SK-N-MC (cell line): Measurements from ENCODE around the gene FCSK.

Source experiments
- EZH2 ChIP-seq: fragments of 200-600 bp; sonication (generic); IDR thresholded peaks from one replicate; pipeline ENCODE4 v1.6.1; 2017; ENCODE audit warnings: antibody characterized with exemption
- FOXP2 ChIP-seq: optimal IDR thresholded peaks from 2 replicates; pipeline ENCODE3; 2011; ENCODE audit warnings: mild to moderate bottlenecking, moderate library complexity; ENCODE audit not compliant: insufficient read depth; ENCODE audit errors: extremely low read length, control extremely low read depth
- POLR2AphosphoS5 ChIP-seq: IDR thresholded peaks from 2 replicates; pipeline ENCODE4 v1.6.1; 2012; ENCODE audit warnings: mild to moderate bottlenecking, low read depth, low read length, borderline replicate concordance

GRCh38 chr16:70438585-70438968 is 15.8 kb upstream of the FCSK start:
- no peak for TF ChIP-seq EZH2
- no peak for TF ChIP-seq POLR2AphosphoS5
- TF ChIP-seq FOXP2 = no peak
